ENCODE results near the gene PTPN3.

PTPN3 gene

GRCh38 chr9:109483744-109484429, 14.2 kb downstream of the PTPN3 start:
- TF ChIP-seq TAF1 (IDR thresholded peaks at IDR 0.05; ENCODE audit: borderline replicate concordance, insufficient read depth, low read length) (no peak), POLR2AphosphoS5 (IDR thresholded peaks at IDR 0.05; ENCODE audit: low read depth, low read length) (no peak), FOXP2 (optimal IDR thresholded peaks at IDR 0.05; ENCODE audit: borderline replicate concordance, extremely low read depth, extremely low read length, insufficient read depth) (no peak), SIN3A (IDR thresholded peaks at IDR 0.05; ENCODE audit: borderline replicate concordance, insufficient read depth, low read length) (no peak)
- TF ChIP-seq, protein P1, sequence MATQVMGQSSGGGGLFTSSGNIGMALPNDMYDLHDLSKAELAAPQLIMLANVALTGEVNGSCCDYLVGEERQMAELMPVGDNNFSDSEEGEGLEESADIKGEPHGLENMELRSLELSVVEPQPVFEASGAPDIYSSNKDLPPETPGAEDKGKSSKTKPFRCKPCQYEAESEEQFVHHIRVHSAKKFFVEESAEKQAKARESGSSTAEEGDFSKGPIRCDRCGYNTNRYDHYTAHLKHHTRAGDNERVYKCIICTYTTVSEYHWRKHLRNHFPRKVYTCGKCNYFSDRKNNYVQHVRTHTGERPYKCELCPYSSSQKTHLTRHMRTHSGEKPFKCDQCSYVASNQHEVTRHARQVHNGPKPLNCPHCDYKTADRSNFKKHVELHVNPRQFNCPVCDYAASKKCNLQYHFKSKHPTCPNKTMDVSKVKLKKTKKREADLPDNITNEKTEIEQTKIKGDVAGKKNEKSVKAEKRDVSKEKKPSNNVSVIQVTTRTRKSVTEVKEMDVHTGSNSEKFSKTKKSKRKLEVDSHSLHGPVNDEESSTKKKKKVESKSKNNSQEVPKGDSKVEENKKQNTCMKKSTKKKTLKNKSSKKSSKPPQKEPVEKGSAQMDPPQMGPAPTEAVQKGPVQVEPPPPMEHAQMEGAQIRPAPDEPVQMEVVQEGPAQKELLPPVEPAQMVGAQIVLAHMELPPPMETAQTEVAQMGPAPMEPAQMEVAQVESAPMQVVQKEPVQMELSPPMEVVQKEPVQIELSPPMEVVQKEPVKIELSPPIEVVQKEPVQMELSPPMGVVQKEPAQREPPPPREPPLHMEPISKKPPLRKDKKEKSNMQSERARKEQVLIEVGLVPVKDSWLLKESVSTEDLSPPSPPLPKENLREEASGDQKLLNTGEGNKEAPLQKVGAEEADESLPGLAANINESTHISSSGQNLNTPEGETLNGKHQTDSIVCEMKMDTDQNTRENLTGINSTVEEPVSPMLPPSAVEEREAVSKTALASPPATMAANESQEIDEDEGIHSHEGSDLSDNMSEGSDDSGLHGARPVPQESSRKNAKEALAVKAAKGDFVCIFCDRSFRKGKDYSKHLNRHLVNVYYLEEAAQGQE (IDR thresholded peaks at IDR 0.05; ENCODE audit: insufficient read depth in 1 of 2, low read depth in 2 of 2, low read length in 2 of 2), result no peak

DNA sequence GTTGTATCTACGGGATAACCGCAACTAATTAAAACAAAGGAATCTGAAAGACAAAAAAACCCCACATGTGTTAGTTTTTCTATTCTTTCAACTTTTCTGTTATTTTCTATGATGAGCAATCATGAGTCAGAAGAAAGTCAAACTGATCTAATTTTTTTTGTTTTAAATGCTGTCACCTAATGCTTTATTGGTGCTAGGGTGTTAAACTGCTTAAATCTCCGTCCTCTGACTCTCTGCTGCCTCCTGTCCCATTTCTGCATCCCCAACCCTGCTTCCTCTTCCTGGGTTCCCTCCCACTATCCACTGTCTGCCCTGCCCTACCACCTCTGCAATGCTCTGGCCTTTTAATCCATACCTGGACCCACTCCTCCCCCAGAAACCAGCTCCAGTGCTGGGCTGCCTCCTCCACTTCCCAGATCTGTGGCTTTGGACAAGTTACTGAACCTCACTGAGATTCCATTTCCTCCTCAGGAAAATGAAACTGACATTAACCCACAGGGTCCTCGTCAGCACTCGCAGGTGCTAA, 15.7 kb downstream of the PTPN3 start:
- TF ChIP-seq, protein P1 (IDR thresholded peaks at IDR 0.05; ENCODE audit: insufficient read depth in 1 of 2, low read depth in 2 of 2, low read length in 2 of 2), result no peak
- TF ChIP-seq SIN3A (IDR thresholded peaks at IDR 0.05; ENCODE audit: borderline replicate concordance, insufficient read depth, low read length), result no peak
- TF ChIP-seq TAF1 (IDR thresholded peaks at IDR 0.05; ENCODE audit: borderline replicate concordance, insufficient read depth, low read length), result no peak
- TF ChIP-seq POLR2AphosphoS5 (IDR thresholded peaks at IDR 0.05; ENCODE audit: low read depth, low read length), result no peak

- TF ChIP-seq POLR2AphosphoS5 (IDR thresholded peaks at IDR 0.05; ENCODE audit: low read depth, low read length) (no peak), SIN3A (IDR thresholded peaks at IDR 0.05; ENCODE audit: borderline replicate concordance, insufficient read depth, low read length) (no peak), TAF1 (IDR thresholded peaks at IDR 0.05; ENCODE audit: borderline replicate concordance, insufficient read depth, low read length) (no peak), FOXP2 (optimal IDR thresholded peaks at IDR 0.05; ENCODE audit: borderline replicate concordance, extremely low read depth, extremely low read length, insufficient read depth) (no peak)
- TF ChIP-seq, protein P1 (IDR thresholded peaks at IDR 0.05; ENCODE audit: insufficient read depth in 1 of 2, low read depth in 2 of 2, low read length in 2 of 2), result no peak
Measured at GRCh38 chr9:109481856-109482255, 16.3 kb downstream of the PTPN3 start.

DNA sequence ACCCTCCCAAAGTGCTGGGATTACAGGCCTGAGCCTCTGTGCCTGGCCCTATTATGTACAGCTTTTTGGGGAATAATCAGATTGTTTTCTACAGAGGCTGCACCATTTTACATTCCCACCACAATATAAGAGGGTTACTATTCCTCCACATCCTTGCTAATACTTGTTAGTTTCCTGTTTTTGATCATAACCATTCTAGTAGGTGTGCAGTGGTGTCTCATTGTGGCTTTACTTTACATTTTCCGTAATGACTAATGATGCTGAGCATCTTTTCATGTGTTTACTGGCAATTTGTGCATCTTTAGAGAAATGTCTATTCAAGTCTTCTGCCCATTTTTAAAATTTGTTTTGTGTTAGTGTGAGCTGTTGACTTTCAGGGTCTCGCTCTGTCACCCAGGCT, 18.3 kb downstream of the PTPN3 start:
- no peak for TF ChIP-seq FOXP2 (optimal IDR thresholded peaks at IDR 0.05; ENCODE audit: borderline replicate concordance, extremely low read depth, extremely low read length, insufficient read depth)
- TF ChIP-seq POLR2AphosphoS5 (IDR thresholded peaks at IDR 0.05; ENCODE audit: low read depth, low read length), result no peak
- TF ChIP-seq SIN3A (IDR thresholded peaks at IDR 0.05; ENCODE audit: borderline replicate concordance, insufficient read depth, low read length), result no peak
- TF ChIP-seq, protein P1 (IDR thresholded peaks at IDR 0.05; ENCODE audit: insufficient read depth in 1 of 2, low read depth in 2 of 2, low read length in 2 of 2), result no peak
- TF ChIP-seq TAF1 (IDR thresholded peaks at IDR 0.05; ENCODE audit: borderline replicate concordance, insufficient read depth, low read length), result no peak
